ENCODE measurements around the gene PARD3.

Gene PARD3

DNA sequence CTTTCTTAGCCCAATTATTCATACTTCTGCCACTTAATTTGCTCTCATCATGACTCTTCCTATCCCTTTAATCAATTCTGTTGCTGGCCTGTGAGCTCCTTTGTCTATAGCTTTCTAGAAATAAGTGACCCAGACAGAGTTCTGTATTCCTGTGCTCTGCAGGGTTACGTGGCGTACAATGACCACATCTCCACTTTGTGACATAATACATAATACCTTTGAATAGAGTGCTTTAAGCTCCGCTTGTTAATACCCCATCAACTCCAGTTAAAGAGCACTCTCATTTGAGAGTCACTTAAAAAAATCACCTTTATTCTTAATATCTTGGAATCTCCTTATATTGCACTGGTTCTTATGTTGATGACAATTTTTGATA is 619.0 kb downstream of the PARD3 start:
- H3K4me3 ChIP-seq (ENCODE audit: low read depth, low read length), result no peak overlapping the region
- no peak for TF ChIP-seq CTCF (IDR thresholded peaks at IDR 0.05; ENCODE audit: insufficient read depth, low read depth, low read length, missing control alignments)
- no peak for DNase-seq (ENCODE audit: low read depth)

- DNase-seq (ENCODE audit: low read depth), result no peak
- TF ChIP-seq CTCF (IDR thresholded peaks at IDR 0.05; ENCODE audit: insufficient read depth, low read depth, low read length, missing control alignments), result no peak
- no peak overlapping the region for H3K4me3 ChIP-seq (ENCODE audit: low read depth, low read length)
Observed at GRCh38 chr10:34195364-34196057, 619.6 kb downstream of the PARD3 start.

GRCh38 chr10:34193931-34194626 is 621.0 kb downstream of the PARD3 start:
- no peak for DNase-seq (ENCODE audit: low read depth)
- no peak overlapping the region for H3K4me3 ChIP-seq (ENCODE audit: low read depth, low read length)
- TF ChIP-seq CTCF (IDR thresholded peaks at IDR 0.05; ENCODE audit: insufficient read depth, low read depth, low read length, missing control alignments), result no peak

DNA sequence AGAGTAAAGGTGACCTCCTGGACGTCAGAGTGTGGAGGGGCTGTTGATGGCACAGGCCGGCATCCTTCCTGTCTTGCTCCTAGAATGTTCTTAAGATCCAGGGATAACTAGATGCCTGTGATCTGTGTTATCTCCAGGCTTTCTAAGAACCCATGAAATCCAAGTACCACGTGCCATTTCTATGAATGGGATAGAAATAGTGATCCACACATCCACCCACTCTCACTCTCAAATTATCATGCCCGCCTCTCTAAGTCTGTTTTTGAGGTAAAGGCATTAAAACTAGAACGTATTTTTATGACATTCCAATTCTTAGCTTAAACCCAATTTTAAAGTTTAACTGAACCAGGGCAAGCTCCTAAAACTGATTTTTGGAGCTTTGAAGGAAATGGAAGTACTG is 622.5 kb downstream of the PARD3 start:
- no peak for TF ChIP-seq CTCF (IDR thresholded peaks at IDR 0.05; ENCODE audit: insufficient read depth, low read depth, low read length, missing control alignments)
- H3K4me3 ChIP-seq (ENCODE audit: low read depth, low read length), result no peak overlapping the region
- DNase-seq (ENCODE audit: low read depth), result no peak

DNA sequence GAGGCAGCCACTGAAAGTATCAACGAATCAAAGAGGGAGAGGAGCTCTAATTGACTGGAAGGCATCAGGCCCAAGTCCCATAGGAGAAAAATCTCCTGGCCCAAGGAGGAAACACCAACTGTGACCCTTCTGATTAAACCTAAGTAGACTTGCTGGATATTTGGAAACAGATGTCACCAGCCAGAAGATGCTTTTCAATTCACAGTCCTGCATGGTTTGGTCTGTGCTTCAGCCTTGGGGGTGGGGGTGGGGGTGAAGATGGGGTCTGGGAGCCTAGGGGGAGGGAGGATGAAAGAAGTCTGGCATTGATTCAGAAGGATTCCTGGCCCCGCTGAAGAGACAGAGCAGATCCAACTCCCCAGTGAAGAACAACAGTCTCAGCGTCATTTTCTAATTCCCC is 623.7 kb downstream of the PARD3 start:
- no peak for DNase-seq (ENCODE audit: low read depth)
- no peak for TF ChIP-seq CTCF (IDR thresholded peaks at IDR 0.05; ENCODE audit: insufficient read depth, low read depth, low read length, missing control alignments)
- no peak overlapping the region for H3K4me3 ChIP-seq (ENCODE audit: low read depth, low read length)

- DNase-seq (ENCODE audit: low read depth), result no peak
- TF ChIP-seq CTCF (IDR thresholded peaks at IDR 0.05; ENCODE audit: insufficient read depth, low read depth, low read length, missing control alignments), result no peak
- H3K4me3 ChIP-seq (ENCODE audit: low read depth, low read length), result no peak overlapping the region
Observed at GRCh38 chr10:34190580-34190979, 624.5 kb downstream of the PARD3 start.
